HT-29 (cell line): ENCODE measurements around the gene MAP2K7. TPM values are rescaled to one million over a fixed set of nuclear protein-coding genes. Genes with fewer than 3 reads are reported as not detected.
"Not testable (repeated sequence)": the region's sequence is repeated elsewhere in the genome, so short reads cannot be mapped to it uniquely, and the experiment has no call there.

ENCODE experiments used
- DNase-seq: peaks from one replicate; pipeline ENCODE4 v3.0.0-alpha.2; 2015; ENCODE audit warnings: low spot score
- total RNA-seq: library from RNA; depleted of rRNA; stranded (reverse); fragments of >200 nt; shearing (Covaris generic); gene quantifications from 2 replicates; pipeline ENCODE4 v1.2.3, GENCODE V29; 2014; rRNA removed

The MAP2K7 gene
- total RNA-seq, 1 experiment from 2014 or later = 30.8 TPM

DNA sequence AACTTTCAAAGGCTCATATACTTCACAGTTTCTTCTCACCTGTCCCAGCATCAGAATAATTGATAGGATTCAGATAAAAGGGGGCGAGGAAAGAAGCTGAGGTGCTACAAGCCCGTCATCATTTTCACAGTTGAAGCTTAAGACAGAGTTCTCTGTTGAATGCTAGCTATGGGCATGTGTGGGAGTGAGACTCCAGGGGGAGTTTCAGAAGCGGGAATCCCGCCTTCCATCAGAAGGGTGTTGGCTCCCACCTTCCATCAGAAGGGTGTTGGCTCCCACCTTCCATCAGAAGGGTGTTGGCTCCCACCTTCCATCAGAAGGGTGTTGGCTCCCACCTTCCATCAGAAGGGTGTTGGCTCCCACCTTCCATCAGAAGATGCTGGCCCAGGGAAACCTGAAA, 57.4 kb downstream of the MAP2K7 start:
- DNase-seq = not testable (repeated sequence)

- no peak for DNase-seq
These were observed 58.4 kb downstream of the MAP2K7 start for GRCh38 chr19:7961920-7962626.

GRCh38 chr19:7962644-7963268, 59.1 kb downstream of the MAP2K7 start:
- DNase-seq = no peak

- no peak for DNase-seq
These were observed 59.9 kb downstream of the MAP2K7 start for GRCh38 chr19:7963566-7963965.

Other genes with a start within 250 kb of the MAP2K7 start
- not detected in 2 replicates for gene RETN, start 234.8 kb upstream of the MAP2K7 start, total RNA-seq
- not detected in 2 replicates for gene MCEMP1, start 226.8 kb upstream of the MAP2K7 start, total RNA-seq
- 112 and 113 TPM in 2 replicates for gene TRAPPC5, start 223.0 kb upstream of the MAP2K7 start, total RNA-seq
- gene FCER2, start 201.7 kb upstream of the MAP2K7 start, total RNA-seq = not detected in 2 replicates
- not detected in 2 replicates for gene CLEC4G, start 171.8 kb upstream of the MAP2K7 start, total RNA-seq
- not detected in 2 replicates for gene CD209, start 156.3 kb upstream of the MAP2K7 start, total RNA-seq
- gene CLEC4M, start 140.6 kb upstream of the MAP2K7 start, total RNA-seq = not detected in 2 replicates
- 4.0 and 4.4 TPM in 2 replicates for gene EVI5L, start 73.7 kb upstream of the MAP2K7 start, total RNA-seq
- 0.31 and 1.6 TPM in 2 replicates for gene PRR36, start 29.5 kb upstream of the MAP2K7 start, total RNA-seq
- gene LRRC8E, start 15.4 kb upstream of the MAP2K7 start, total RNA-seq = 16.6 and 19.8 TPM in 2 replicates
- not detected in 2 replicates for gene TGFBR3L, start 11.0 kb downstream of the MAP2K7 start, total RNA-seq
- 17.1 and 18.0 TPM in 2 replicates for gene SNAPC2, start 16.5 kb downstream of the MAP2K7 start, total RNA-seq
- gene CTXN1, start 22.3 kb downstream of the MAP2K7 start, total RNA-seq = 8.6 and 11.8 TPM in 2 replicates
- gene TIMM44, start 39.8 kb downstream of the MAP2K7 start, total RNA-seq = 55.5 and 71.6 TPM in 2 replicates
- 42.3 and 50.8 TPM in 2 replicates for gene ELAVL1, start 101.8 kb downstream of the MAP2K7 start, total RNA-seq
- gene CCL25, start 148.9 kb downstream of the MAP2K7 start, total RNA-seq = not detected in 2 replicates
- not detected in 2 replicates for gene FBN3, start 245.7 kb downstream of the MAP2K7 start, total RNA-seq